Testis (tissue), 3 donors: Measurements from ENCODE around the gene VWF. TPM values are rescaled to one million over a fixed set of nuclear protein-coding genes. Genes with fewer than 3 reads are reported as not detected.
"Not testable (repeated sequence)": the region's sequence is repeated elsewhere in the genome, so short reads cannot be mapped to it uniquely, and the experiment has no call there.

ENCODE experiments used
- DNase-seq: peaks from one replicate; pipeline ENCODE4 v3.0.0-alpha.2; 2019
- H3K27ac ChIP-seq, 2 donors: fragments of 200-600 bp; sonication (generic); one replicate each; pipeline ENCODE4 v1.5.1; 2019
- H3K27me3 ChIP-seq: fragments of 200-600 bp; sonication (generic); one replicate; pipeline ENCODE4 v1.5.1; 2019
- H3K36me3 ChIP-seq: fragments of 200-600 bp; sonication (generic); one replicate; pipeline ENCODE4 v1.5.1; 2017; ENCODE audit warnings: low read depth; ENCODE audit errors: missing control alignments
- H3K4me1 ChIP-seq: fragments of 200-600 bp; sonication (generic); one replicate; pipeline ENCODE4 v1.5.1; 2019
- H3K4me3 ChIP-seq, 2 donors: fragments of 200-600 bp; sonication (generic); one replicate each; pipeline ENCODE4 v1.5.1; 2017 to 2019
- H3K9me3 ChIP-seq: fragments of 200-600 bp; sonication (generic); one replicate; pipeline ENCODE4 v1.5.1; 2017
- CTCF ChIP-seq, 3 experiments: fragments of 450-650 bp in 2 of 3; fragments of 200-600 bp in 1 of 3; sonication (generic) in 1 of 3; IDR thresholded peaks; one replicate each; pipeline ENCODE4 v1.5.1; 2016 to 2019; ENCODE audit warnings: antibody characterized with exemption in 3 of 3, mild to moderate bottlenecking in 2 of 3, moderate library complexity in 1 of 3
- POLR2A ChIP-seq: fragments of 450-650 bp; IDR thresholded peaks from one replicate; pipeline ENCODE4 v1.6.1; 2017; ENCODE audit warnings: antibody characterized with exemption, mild to moderate bottlenecking, moderate library complexity
- WGBS, 2 donors: methylation state at CpG; one replicate each; pipeline ENCODE4 v1.1.5; 2018; 5-methylcytosine and 5-hydroxymethylcytosine counted together
- intact Hi-C: fragments of 100-400 bp; cut with DNase I; formaldehyde crosslinking; loops from one replicate; pipeline ENCODE4 v1.15.1; 2023; ENCODE audit warnings: low total_unique reads
- polyA plus RNA-seq: library from polyadenylated mRNA; stranded (reverse); fragments of 350-450 nt; fragmentation: Illumina TruSeq; extraction: RNeasy Lipid Tissue Mini Kit (QIAGEN cat#74804); gene quantifications from one replicate; pipeline ENCODE4 v1.2.3, GENCODE V29; 2014; ENCODE audit warnings: low read depth, low replicate concordance; ENCODE audit not compliant: insufficient read depth
- total RNA-seq, 2 donors: library from RNA; depleted of rRNA; stranded (reverse); fragments of >200 nt; gene quantifications; one replicate each; pipeline ENCODE4 v1.2.3, GENCODE V29; 2016

Gene VWF
- total and polyA plus RNA-seq, 3 donors from 2014 or later, result 68.3 to 86.2 (median 83.7) TPM

DNA sequence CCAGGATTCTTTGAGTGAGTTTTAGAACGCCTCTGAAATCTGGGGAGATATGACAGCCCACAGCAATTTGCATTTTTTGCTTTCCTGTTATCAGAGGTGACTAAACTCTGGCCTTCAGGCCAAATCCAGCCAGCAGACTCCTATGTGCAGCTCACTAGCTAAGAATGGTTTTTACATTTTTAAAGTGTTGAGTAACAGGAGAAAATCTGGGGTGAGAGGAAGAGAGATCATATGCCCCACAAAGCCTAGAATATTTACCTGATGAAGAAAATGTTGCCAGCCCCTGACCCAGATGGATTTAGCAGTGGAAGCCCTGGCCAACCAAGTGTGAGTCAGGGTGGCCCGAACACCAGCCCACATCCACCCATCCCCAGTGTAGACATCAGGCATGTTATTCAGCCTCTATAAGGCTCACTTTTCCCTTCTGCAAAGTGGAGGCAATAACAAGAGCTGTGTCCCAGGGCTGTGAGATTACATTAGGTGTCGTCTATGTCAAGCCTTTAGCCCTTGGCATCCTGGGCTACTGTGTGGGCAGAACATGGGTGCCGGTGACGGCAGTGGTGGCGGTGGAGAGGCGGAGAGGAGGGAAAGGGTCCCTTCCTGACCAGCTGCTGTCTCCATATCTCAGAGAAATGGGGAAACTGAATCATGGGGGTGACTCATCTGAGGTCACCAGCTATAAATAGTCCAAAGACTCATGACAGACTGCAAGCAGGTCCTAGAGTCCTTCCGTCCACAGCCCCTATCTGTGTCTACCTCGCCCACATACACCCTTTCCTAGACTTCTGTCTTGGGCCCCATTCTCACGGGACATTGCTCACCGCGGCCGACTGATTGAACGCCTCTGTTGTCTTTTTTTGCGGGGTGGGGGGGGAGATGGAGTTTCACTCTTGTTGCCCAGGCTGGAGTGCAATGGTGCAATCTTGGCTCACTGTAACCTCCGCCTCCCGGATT, 43.1 kb upstream of the VWF start:
- Histone ChIP-seq H3K9me3 (no peaks in the 10 kb centered on the region), H3K4me1 (no peaks in the 10 kb centered on the region), H3K4me3 (no peak overlapping the region), H3K36me3 (no peaks in the 10 kb centered on the region), H3K27me3 (no peaks in the 10 kb centered on the region), H3K27ac (peak overlapping the region in 1 of 2 donors; percentile 65)
- DNase-seq, result no peak
- intact Hi-C loops, result no loop called here
- no peak for TF ChIP-seq CTCF (IDR thresholded peaks at IDR 0.05)
- TF ChIP-seq POLR2A, result no peak
- 72 to 82% methylated on average over 13 to 17 of the region's 17 CpGs for WGBS, 2 donors

DNA sequence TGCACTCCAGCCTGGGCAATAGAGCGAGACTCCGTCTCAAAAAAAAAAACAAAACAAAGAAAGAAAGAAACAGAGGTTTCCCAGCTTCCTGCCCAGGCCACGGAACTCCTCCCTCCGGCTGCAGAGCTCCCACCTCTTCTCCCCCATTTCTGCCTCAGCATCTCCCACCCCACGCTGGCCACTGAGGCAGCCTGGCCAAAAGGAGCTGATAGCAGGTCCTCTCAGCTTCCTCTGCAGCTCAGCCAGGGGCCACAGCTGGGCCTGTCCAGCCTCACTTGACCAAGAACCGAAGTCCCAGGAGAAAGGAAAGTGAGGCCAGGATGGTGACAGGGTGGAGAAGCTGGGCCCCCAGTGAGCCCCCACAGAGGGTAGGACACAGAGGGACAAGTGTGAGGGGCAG, 42.3 kb upstream of the VWF start:
- Histone ChIP-seq H3K9me3 (no peaks in the 10 kb centered on the region), H3K27ac (no peak overlapping the region), H3K4me3 (no peak overlapping the region), H3K36me3 (no peaks in the 10 kb centered on the region), H3K4me1 (no peaks in the 10 kb centered on the region), H3K27me3 (no peaks in the 10 kb centered on the region)
- no peak for DNase-seq
- WGBS, 2 donors, result 79 to 84% methylated on average over 6 of the region's 6 CpGs
- intact Hi-C loops, result no loop called here
- TF ChIP-seq POLR2A (no peak), CTCF (IDR thresholded peaks at IDR 0.05) (no peak)

GRCh38 chr12:6165395-6165794, 40.9 kb upstream of the VWF start:
- Histone ChIP-seq H3K27me3 (no peaks in the 10 kb centered on the region), H3K4me1 (peaks cover 6% of the 10 kb centered on the region), H3K27ac (no peak overlapping the region), H3K36me3 (no peaks in the 10 kb centered on the region), H3K4me3 (no peak overlapping the region), H3K9me3 (no peaks in the 10 kb centered on the region)
- no peak for DNase-seq
- intact Hi-C loops, result no loop called here
- TF ChIP-seq POLR2A, result no peak
- 68 to 71% methylated on average over 2 of the region's 2 CpGs for WGBS, 2 donors

DNA sequence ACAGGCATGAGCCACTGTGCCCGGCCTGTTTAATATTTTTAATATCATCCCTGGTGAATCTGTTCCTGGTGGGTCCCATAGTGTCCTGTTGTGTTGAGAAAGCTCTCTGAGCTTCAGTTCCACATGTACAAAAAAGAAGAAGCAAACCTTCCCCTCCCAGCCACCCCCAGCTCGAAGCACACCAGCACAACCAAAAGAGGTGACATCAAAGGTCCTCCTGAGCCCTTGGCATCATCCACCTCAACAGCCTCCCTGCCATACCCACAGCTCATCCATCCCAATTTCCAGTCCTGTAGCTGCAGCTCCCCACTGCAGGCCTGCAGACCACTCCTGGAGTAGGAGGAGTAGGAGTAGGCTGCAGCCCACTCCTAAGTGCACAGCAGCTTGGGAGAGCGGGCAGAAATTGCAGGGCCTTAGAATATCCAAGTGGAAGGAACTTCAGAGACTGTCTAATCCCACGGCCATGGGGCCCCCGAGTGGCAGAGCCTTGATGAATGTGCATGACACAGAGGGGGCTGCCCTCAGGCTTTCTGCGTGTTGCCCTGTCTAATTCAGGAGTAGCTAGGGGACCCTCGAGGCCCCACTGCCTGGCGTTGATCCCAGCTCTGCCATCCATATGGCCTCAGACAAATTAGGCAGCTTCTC, 39.1 kb upstream of the VWF start:
- intact Hi-C loops, result no loop called here
- H3K27me3 ChIP-seq, result no peaks in the 10 kb centered on the region
- DNase-seq, result no peak
- H3K4me1 ChIP-seq, result peaks cover 6% of the 10 kb centered on the region
- whole genome bisulfite sequencing, 2 donors, result 85 to 87% methylated on average over 7 to 8 of the region's 8 CpGs
- TF ChIP-seq CTCF (IDR thresholded peaks at IDR 0.05) (no peak), POLR2A (no peak)
- no peaks in the 10 kb centered on the region for H3K36me3 ChIP-seq
- no peak overlapping the region for H3K4me3 ChIP-seq
- no peak overlapping the region for H3K27ac ChIP-seq
- no peaks in the 10 kb centered on the region for H3K9me3 ChIP-seq

DNA sequence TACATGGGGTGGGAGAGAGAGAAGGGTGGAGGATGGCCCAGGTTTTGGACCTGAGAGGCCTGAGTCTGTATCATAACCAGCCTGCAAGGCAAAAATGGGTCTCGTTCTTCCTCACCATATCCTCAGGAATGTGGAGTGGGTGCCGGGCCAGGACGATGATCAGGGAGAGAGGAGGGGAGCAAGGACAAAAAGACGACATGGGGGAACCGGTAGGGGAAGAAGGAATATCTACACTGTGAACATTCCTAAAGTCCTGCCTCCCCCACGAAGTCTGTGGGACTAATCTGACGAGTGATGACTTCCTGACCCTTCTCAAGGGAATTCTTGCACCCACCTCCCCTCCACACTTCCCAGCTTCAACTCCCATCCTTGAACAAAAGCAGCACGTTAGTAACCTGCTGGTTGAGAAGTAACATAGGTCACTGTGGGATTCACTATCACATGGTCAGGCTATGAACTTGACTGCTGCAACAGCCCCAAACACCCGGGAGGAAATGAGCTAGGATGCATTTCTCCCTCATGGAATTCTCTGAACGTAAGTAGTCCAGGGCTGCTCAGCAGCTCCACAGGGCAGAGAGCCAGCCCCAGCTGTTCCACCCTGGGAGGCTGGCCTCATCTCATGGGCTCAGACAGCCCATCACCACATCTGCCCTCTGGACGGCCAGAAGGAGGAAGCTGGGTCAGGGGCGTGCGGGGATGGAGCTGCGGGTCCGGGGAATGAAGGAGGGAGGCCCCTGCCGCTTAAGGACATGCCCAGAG, 36.8 kb upstream of the VWF start:
- no peak overlapping the region for H3K27ac ChIP-seq
- no peaks in the 10 kb centered on the region for H3K9me3 ChIP-seq
- intact Hi-C loops, result no loop called here
- H3K4me1 ChIP-seq, result peaks cover 6% of the 10 kb centered on the region
- no peak overlapping the region for H3K4me3 ChIP-seq
- TF ChIP-seq POLR2A (no peak), CTCF (IDR thresholded peaks at IDR 0.05) (no peak)
- H3K27me3 ChIP-seq, result no peaks in the 10 kb centered on the region
- WGBS, 2 donors, result 41 to 42% methylated on average over 10 to 16 of the region's 16 CpGs
- DNase-seq, result no peak
- no peaks in the 10 kb centered on the region for H3K36me3 ChIP-seq

DNA sequence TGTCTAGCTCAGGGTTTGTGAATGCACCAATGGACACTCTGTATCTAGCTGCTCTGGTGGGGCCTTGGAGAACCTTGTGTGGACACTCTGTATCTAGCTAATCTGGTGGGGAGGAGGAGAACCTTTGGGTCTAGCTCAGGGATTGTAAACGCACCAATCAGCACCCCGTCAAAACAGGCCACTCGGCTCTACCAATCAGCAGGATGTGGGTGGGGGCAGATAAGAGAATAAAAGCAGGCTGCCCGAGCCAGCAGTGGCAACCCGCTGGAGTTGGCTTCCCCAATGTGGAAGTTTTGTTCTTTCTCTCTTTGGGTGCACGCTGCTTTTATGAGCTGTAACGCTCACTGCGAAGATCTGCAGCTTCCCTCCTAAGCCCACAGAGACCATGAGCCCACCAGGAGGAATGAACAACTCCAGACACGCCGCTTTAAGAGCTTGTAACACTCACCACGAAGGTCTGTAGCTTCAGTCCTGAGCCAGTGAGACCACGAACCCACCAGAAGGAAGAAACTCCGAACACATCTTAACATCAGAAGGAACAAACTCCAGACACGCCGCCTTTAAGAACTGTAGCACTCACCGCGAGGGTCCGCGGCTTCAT, 35.7 kb upstream of the VWF start:
- intact Hi-C loops, H3K4me3 ChIP-seq, H3K27me3 ChIP-seq, H3K9me3 ChIP-seq, H3K4me1 ChIP-seq, H3K36me3 ChIP-seq, DNase-seq, H3K27ac ChIP-seq: not testable (repeated sequence)
- WGBS, 2 donors, result 82 to 87% methylated on average over 17 to 19 of the region's 19 CpGs
